K562 (cell line): ENCODE results near the gene CBFA2T3. TPM values are rescaled to one million over a fixed set of nuclear protein-coding genes. Genes with fewer than 3 reads are reported as not detected.

Source experiments
- ATF1 ChIP-seq, 2 experiments: fragments of 450-650 bp in 1 of 2; IDR thresholded peaks; 2 replicates each; pipeline ENCODE4 v1.6.1; 2016; ENCODE audit warnings: missing compliant biosample characterization in 1 of 2, missing genetic modification characterization in 1 of 2
- CEBPZ ChIP-seq: fragments of 150-350 bp; IDR thresholded peaks from 2 replicates; pipeline ENCODE4 v1.6.1; 2014; ENCODE audit warnings: low read depth, mild to moderate bottlenecking, low read length, borderline replicate concordance
- CHD4 ChIP-seq: fragments of 200-600 bp; sonication (generic); IDR thresholded peaks from 3 replicates; pipeline ENCODE4 v1.6.1; 2012; ENCODE audit warnings: low read depth, mild to moderate bottlenecking, mixed read lengths, low read length, inconsistent platforms; ENCODE audit not compliant: insufficient read depth, insufficient replicate concordance, poor library complexity, severe bottlenecking
- CUX1 ChIP-seq: fragments of 200-800 bp; sonication (Bioruptor generic); IDR thresholded peaks from 2 replicates; pipeline ENCODE4 v1.6.1; 2016; ENCODE audit warnings: missing genetic modification characterization, missing compliant biosample characterization
- GTF2E2 ChIP-seq: fragments of 200-800 bp; sonication (Bioruptor generic); IDR thresholded peaks from 2 replicates; pipeline ENCODE4 v1.6.1; 2016; ENCODE audit warnings: missing genetic modification characterization, missing compliant biosample characterization
- IRF2 ChIP-seq: sonication (generic); formaldehyde crosslinking; IDR thresholded peaks from 2 replicates; pipeline ENCODE4 v1.8.1; 2022; ENCODE audit warnings: mild to moderate bottlenecking, missing genetic modification reagents
- PTBP1 ChIP-seq: fragments of 200-400 bp; formaldehyde crosslinking; IDR thresholded peaks from 2 replicates; pipeline ENCODE4 v1.6.1; 2017; ENCODE audit warnings: low read depth, low read length
- RAD51 ChIP-seq: fragments of 450-650 bp; IDR thresholded peaks from 2 replicates; pipeline ENCODE4 v1.7.1; 2016; ENCODE audit warnings: low read depth, mild to moderate bottlenecking, borderline replicate concordance
- RBM14 ChIP-seq: fragments of 200-400 bp; formaldehyde crosslinking; IDR thresholded peaks from 2 replicates; pipeline ENCODE4 v1.6.1; 2018; ENCODE audit warnings: low read depth, mild to moderate bottlenecking, low read length, moderate library complexity, borderline replicate concordance; ENCODE audit not compliant: insufficient read depth
- THAP7 ChIP-seq: fragments of 250-450 bp; sonication (Bioruptor Pico); IDR thresholded peaks from 2 replicates; pipeline ENCODE4 v1.5.0; 2021
- TSHZ1 ChIP-seq: fragments of 250-450 bp; sonication (Bioruptor Pico); IDR thresholded peaks from 2 replicates; pipeline ENCODE4 v1.4.0; 2020; ENCODE audit warnings: mild to moderate bottlenecking, moderate library complexity
- ZNF140 ChIP-seq: fragments of 250-450 bp; sonication (Bioruptor Pico); IDR thresholded peaks from 2 replicates; pipeline ENCODE4 v1.8.0; 2021; ENCODE audit warnings: moderate library complexity, mild to moderate bottlenecking, inconsistent platforms
- ZNF146 ChIP-seq: IDR thresholded peaks from one replicate; pipeline ENCODE4 v1.6.1; 2018; ENCODE audit warnings: missing compliant biosample characterization; ENCODE audit not compliant: unreplicated experiment
- polyA plus RNA-seq, 8 experiments: library from polyadenylated mRNA; depleted of rRNA in 4 of 8; stranded (reverse) in 5 of 8; unstranded in 3 of 8; fragments of >200 nt; fragmentation: Nextera tagmentation in 2 of 8; fragmentation: Illumina TruSeq in 1 of 8; extraction: Ambion mirVana in 2 of 8; extraction: Trizol in 1 of 8; gene quantifications; 2 replicates each; pipeline versions ENCODE4 v1.2.1 to v1.2.3, GENCODE V29; 2011 to 2014; ENCODE audit warnings: inconsistent platforms in 1 of 8, missing spikeins in 1 of 8
- total RNA-seq, 7 experiments: library from RNA; depleted of rRNA in 6 of 7; stranded (reverse); fragments of >200 nt in 6 of 7; fragmentation: Illumina TruSeq in 2 of 7; extraction: Trizol in 2 of 7; gene quantifications; 2 replicates each; pipeline versions ENCODE4 v1.2.1 to v1.2.3, GENCODE V29; 2011 to 2021; ENCODE audit warnings: low replicate concordance in 1 of 7

Gene CBFA2T3
- total and polyA plus RNA-seq, 9 of the 15 experiments (the other 6 are each of a cell fraction or from before 2014, with no cell fraction given): 2.3 to 145 (median 6.7) TPM

DNA sequence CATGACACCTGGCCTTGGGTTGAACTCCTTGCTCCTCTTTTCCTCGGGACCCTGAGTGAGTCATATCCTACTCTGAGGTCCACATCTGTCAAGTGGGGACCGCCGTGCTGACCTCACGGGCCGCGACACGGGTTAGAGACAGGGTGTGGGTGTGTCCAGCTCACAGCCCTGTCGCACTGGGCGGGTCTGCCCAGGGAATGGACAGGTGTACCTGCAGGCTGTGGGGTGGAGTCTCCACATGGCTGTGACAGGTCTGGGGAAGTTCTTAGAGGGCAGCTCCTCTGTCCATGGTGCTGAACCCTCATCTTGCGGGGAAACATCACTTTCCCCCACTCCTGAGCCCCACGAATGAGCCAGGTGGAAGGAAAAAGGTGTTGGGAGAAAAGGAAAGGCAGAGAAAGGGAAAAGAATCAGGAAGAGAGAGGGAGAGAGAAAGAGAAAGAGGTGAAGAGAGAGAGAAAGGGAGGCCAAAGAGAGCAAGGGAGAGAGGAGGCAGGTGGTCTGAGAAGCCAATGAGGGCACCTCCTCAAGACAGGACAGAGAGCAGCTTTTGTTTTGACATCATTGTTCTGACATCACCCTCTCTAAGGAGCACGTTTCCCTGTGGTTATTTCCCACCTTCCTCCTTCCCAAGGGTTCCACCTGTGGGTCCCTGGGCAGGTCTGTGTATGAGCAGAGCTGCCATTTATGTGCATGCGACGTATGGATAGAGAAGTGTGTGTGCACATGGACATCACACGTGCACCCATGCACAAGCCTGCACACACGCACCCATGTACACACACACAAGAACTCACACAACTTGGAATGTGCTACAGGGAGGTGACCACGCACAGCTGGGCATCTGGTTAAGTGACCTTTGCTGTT lies 32.6 kb upstream of the CBFA2T3 start (continued):
- TF ChIP-seq CEBPZ (no peak), ZNF146 (CRISPR knock-in tag) (no peak), ZNF140 (CRISPR knock-in tag) (no peak), CUX1 (CRISPR knock-in tag) (no peak), TSHZ1 (CRISPR knock-in tag) (no peak), RBM14 (no peak), GTF2E2 (tag) (no peak), ATF1 (CRISPR knock-in tag; IDR thresholded peaks at IDR 0.05) (no peak), ATF1 (tag; IDR thresholded peaks at IDR 0.05) (no peak), THAP7 (CRISPR knock-in tag) (no peak), PTBP1 (no peak), CHD4 (no peak), RAD51 (no peak), IRF2 (no peak)
